Gastrocnemius medialis (tissue), 4 donors: ENCODE results near the gene MIER2. TPM values are rescaled to one million over a fixed set of nuclear protein-coding genes. Genes with fewer than 3 reads are reported as not detected.

ENCODE experiments used
- ATAC-seq, 2 donors: fragments of 150-250 bp; one replicate each; pipeline ENCODE4 v1.9.1; 2016
- DNase-seq, 2 donors: peaks; one replicate each; pipeline ENCODE4 v3.0.0-alpha.2; 2019
- H3K27ac ChIP-seq, 4 donors: fragments of 200-600 bp; sonication (generic); 1 replicate in 1 of 4; 2 replicates in 3 of 4; pipeline ENCODE4 v1.5.1; 2016 to 2018; ENCODE audit warnings: mild to moderate bottlenecking in 2 of 4, moderate library complexity in 1 of 4
- H3K27me3 ChIP-seq, 3 donors: fragments of 200-600 bp; sonication (generic) in 2 of 3; 1 replicate in 1 of 3; 2 replicates in 2 of 3; pipeline versions ENCODE4 v1.5.1 to v1.6.0; 2016 to 2019; ENCODE audit warnings: mild to moderate bottlenecking in 1 of 3, moderate library complexity in 1 of 3
- H3K36me3 ChIP-seq, 2 donors: fragments of 200-600 bp; sonication (generic) in 1 of 2; one replicate each; pipeline ENCODE4 v1.5.1; 2017 to 2018
- H3K4me1 ChIP-seq, 2 donors: fragments of 200-600 bp; sonication (generic) in 1 of 2; one replicate each; pipeline ENCODE4 v1.5.1; 2016 to 2017; ENCODE audit warnings: mild to moderate bottlenecking in 2 of 2
- H3K4me3 ChIP-seq, 4 donors: fragments of 200-600 bp; sonication (generic) in 3 of 4; 1 replicate in 1 of 4; 2 replicates in 3 of 4; pipeline ENCODE4 v1.5.1; 2016 to 2019; ENCODE audit warnings: mild to moderate bottlenecking in 2 of 4
- H3K9me3 ChIP-seq, 3 donors: fragments of 200-600 bp; sonication (generic) in 2 of 3; 1 replicate in 1 of 3; 2 replicates in 2 of 3; pipeline ENCODE4 v1.5.1; 2016 to 2019
- CTCF ChIP-seq, 5 experiments: fragments of 450-650 bp in 3 of 5; fragments of 200-600 bp in 2 of 5; sonication (generic) in 2 of 5; IDR thresholded peaks in 4 of 5; conservative IDR thresholded peaks in 1 of 5; 1 replicate in 4 of 5; 2 replicates in 1 of 5; pipeline ENCODE4 v1.5.1; 2016 to 2019; ENCODE audit warnings: antibody characterized with exemption in 5 of 5, mild to moderate bottlenecking in 3 of 5, moderate library complexity in 3 of 5
- POLR2A ChIP-seq, 2 donors: fragments of 450-650 bp; IDR thresholded peaks; one replicate each; pipeline ENCODE4 v1.6.1; 2017; ENCODE audit warnings: antibody characterized with exemption in 2 of 2, mild to moderate bottlenecking in 2 of 2, moderate library complexity in 2 of 2
- in situ Hi-C, 4 donors: fragments of 200-750 bp; cut with MboI; loops; one replicate each; pipeline versions ENCODE4 v1.15.0 to v1.8.0; 2017; ENCODE audit warnings: low sequenced_read_pairs in 4 of 4
- intact Hi-C: fragments of 100-400 bp; cut with DNase I; formaldehyde crosslinking; loops from one replicate; pipeline ENCODE4 v1.15.1; 2023; ENCODE audit warnings: low total_unique reads
- total RNA-seq, 4 donors: library from RNA; depleted of rRNA; stranded (reverse); fragments of >200 nt; gene quantifications; one replicate each; pipeline versions ENCODE4 v1.1.0 to v1.2.3, GENCODE V29; 2016

Gene MIER2
- total RNA-seq, 4 donors from 2014 or later = 10.6 to 21.0 (median 16.5) TPM

DNA sequence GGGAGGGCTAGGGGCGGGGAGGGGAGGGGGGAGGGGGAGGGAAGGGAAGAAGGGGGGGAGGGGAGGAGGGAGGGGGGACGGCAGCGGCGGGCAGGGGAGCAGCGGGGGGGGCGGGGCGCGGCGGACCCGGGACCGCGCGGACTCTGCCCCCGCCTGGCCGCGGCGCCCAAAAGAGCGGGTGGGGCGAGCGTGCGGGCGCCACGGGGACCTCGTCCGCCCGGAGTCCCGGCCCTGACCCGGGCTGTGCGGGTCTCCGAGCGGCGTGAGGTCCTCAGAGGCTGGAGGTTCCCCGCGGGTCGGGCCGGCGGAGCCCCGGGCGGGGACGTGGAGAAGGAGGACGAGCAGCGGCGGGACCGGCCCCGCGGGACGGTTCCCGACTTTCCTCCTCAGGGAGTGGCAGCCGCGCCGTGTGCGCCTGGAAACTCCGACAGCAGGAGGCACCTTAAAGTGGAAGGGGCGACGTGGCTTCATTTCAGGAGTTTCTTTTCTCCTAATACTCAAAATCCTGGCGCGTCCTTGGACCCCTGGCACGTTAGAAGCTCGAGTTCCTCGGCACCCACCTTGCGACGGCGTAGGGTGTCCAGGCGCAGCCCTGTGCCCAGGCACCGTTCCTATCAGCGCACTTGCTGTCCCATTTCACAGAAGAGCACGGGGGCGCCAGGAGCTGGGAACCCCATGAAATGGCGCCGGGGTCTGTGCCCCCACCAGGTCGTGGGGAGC, 52.9 kb downstream of the MIER2 start:
- Histone ChIP-seq H3K27ac (no peak overlapping the region), H3K27me3 (peaks cover 44 to 61% (median 56%) of the 10 kb centered on the region in 3 donors), H3K4me1 (peaks cover 0 to 8% of the 10 kb centered on the region in 2 donors), H3K36me3 (no peaks in the 10 kb centered on the region), H3K4me3 (peak overlapping the region in 1 of 4 donors; percentile 9), H3K9me3 (no peaks in the 10 kb centered on the region)
- DNase-seq (no peak), ATAC-seq (no peak)
- in situ Hi-C loops = no loop called here
- TF ChIP-seq CTCF (IDR thresholded peaks at IDR 0.05 in 4 of 5, conservative IDR thresholded peaks at IDR 0.05 in 1 of 5) (no peak), POLR2A (IDR thresholded peaks at IDR 0.05) (no peak)
- intact Hi-C loops = no loop called here

- no peak within 1 kb of the TSS for H3K27ac ChIP-seq
- no peaks in the 10 kb centered on the region for H3K9me3 ChIP-seq
- in situ Hi-C loops = no loop called here
- TF ChIP-seq POLR2A (IDR thresholded peaks at IDR 0.05) (no peak), CTCF (IDR thresholded peaks at IDR 0.05 in 4 of 5, conservative IDR thresholded peaks at IDR 0.05 in 1 of 5) (no peak)
- peaks cover 44 to 61% (median 56%) of the 10 kb centered on the region in 3 donors for H3K27me3 ChIP-seq
- no peaks in the 10 kb centered on the region for H3K36me3 ChIP-seq
- no peak for DNase-seq
- peak within 1 kb of the TSS in 3 of 4 donors; percentile 18 to 32 (median 19) for H3K4me3 ChIP-seq
- intact Hi-C loops = no loop called here
- peaks cover 0 to 8% of the 10 kb centered on the region in 2 donors for H3K4me1 ChIP-seq
- ATAC-seq = no peak
These were observed 53.5 kb downstream of the MIER2 start, which contains the start of gene PLPP2 for GRCh38 chr19:291006-291521. PLPP2 (minus strand) TSS chr19:291403; CDS start chr19:291336, 67 bp downstream.

DNA sequence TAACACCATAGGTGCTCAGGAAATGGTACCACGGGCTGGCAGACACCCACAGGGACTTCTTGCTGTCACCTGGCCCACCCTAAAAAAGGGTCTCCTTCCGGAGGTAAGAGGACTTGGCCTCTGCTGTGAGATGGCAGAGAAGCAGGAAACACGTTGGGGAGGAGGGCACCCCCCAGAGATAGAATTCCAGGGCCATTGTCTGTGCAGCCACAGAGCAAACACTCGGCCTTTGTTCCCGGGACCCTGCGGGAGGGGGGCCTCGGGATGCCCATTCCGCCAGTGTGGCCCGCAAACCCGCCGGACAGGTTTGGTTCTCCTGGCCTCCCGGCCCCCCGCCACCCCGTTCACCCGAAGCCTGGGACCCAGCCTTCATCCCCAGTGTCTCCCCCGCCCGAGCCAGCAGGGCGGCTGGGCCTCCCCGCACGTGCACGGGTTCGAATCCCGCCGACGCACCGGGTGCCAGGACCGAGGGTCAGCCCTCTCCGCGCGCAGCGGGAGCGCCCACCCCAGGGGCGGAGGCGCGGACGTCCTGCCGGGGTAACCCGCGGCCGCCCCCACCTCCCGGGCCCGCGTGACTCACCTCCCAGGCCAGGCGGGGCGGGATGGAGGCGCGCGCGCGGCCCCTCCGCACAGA, 54.1 kb downstream of the MIER2 start:
- H3K27me3 ChIP-seq = peaks cover 44 to 61% (median 54%) of the 10 kb centered on the region in 3 donors
- no peaks in the 10 kb centered on the region for H3K9me3 ChIP-seq
- TF ChIP-seq POLR2A (IDR thresholded peaks at IDR 0.05) (no peak), CTCF (IDR thresholded peaks at IDR 0.05 in 4 of 5, conservative IDR thresholded peaks at IDR 0.05 in 1 of 5) (no peak)
- intact Hi-C loops (no loop called here), in situ Hi-C loops (no loop called here)
- no peaks in the 10 kb centered on the region for H3K36me3 ChIP-seq
- peaks cover 0 to 8% of the 10 kb centered on the region in 2 donors for H3K4me1 ChIP-seq
- H3K4me3 ChIP-seq = peak overlapping the region in 2 of 4 donors; percentile 18 to 19
- DNase-seq (no peak), ATAC-seq (no peak)
- no peak overlapping the region for H3K27ac ChIP-seq

DNA sequence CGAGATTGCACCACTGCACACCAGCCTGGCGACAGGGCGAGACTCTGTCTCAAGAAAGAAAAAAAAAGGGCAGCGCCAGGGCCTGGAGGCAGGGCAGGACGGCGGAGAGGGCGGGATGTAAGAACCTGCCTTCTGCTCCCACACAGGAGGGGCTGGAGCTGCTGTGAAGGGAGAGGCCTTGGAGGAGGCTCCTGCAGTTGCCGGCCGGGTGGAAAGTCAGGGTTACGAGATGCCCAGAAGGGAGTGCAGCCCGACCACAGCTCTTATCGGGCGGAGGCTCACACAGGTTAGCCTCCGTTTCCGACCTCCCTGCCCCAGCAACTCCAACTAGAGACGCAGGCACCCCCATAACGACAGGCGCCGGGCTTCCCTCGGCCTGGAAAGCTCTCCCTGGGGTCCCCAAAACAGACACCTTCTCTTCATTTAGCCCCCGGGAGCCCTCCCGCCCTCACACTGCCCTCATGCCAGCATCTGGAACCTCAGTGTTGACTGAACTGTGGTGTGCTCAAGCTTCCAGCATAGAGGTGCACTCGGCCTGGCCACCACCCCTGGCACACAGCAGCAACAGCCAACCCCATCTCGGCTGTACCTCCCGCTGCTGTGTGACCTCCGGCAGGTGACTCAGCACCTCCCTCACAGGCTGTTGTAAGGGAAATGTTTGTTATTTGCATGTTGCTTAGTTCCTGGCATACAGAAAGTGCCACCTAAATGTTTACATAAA, 54.8 kb downstream of the MIER2 start:
- Histone ChIP-seq H3K27me3 (peaks cover 42 to 59% (median 48%) of the 10 kb centered on the region in 3 donors), H3K36me3 (no peaks in the 10 kb centered on the region), H3K9me3 (no peaks in the 10 kb centered on the region), H3K4me3 (no peak overlapping the region), H3K4me1 (peaks cover 0 to 6% of the 10 kb centered on the region in 2 donors), H3K27ac (no peak overlapping the region)
- TF ChIP-seq POLR2A (IDR thresholded peaks at IDR 0.05) (no peak), CTCF (IDR thresholded peaks at IDR 0.05 in 4 of 5, conservative IDR thresholded peaks at IDR 0.05 in 1 of 5) (no peak)
- no peak for DNase-seq
- no peak for ATAC-seq
- in situ Hi-C loops = no loop called here
- intact Hi-C loops = no loop called here
